LHCN-M2 (cell line): ENCODE results near the gene GCNT2. TPM values are rescaled to one million over a fixed set of nuclear protein-coding genes. Genes with fewer than 3 reads are reported as not detected.
"Not testable (repeated sequence)": the region's sequence is repeated elsewhere in the genome, so short reads cannot be mapped to it uniquely, and the experiment has no call there.

ENCODE experiments used
- DNase-seq: peaks from one replicate; pipeline ENCODE4 v3.0.0-alpha.2; 2012; ENCODE audit warnings: low read depth
- total RNA-seq: library from RNA; depleted of rRNA; stranded (reverse); fragments of >200 nt; gene quantifications from 2 replicates; pipeline ENCODE4 v1.2.3, GENCODE V29; 2014

Gene GCNT2
- total RNA-seq, 1 experiment from 2014 or later: 0.63 TPM

GRCh38 chr6:10580570-10580969 lies 59.4 kb downstream of the GCNT2 start:
- no peak for DNase-seq

GRCh38 chr6:10581402-10581801 lies 60.3 kb downstream of the GCNT2 start:
- not testable (repeated sequence) for DNase-seq

DNA sequence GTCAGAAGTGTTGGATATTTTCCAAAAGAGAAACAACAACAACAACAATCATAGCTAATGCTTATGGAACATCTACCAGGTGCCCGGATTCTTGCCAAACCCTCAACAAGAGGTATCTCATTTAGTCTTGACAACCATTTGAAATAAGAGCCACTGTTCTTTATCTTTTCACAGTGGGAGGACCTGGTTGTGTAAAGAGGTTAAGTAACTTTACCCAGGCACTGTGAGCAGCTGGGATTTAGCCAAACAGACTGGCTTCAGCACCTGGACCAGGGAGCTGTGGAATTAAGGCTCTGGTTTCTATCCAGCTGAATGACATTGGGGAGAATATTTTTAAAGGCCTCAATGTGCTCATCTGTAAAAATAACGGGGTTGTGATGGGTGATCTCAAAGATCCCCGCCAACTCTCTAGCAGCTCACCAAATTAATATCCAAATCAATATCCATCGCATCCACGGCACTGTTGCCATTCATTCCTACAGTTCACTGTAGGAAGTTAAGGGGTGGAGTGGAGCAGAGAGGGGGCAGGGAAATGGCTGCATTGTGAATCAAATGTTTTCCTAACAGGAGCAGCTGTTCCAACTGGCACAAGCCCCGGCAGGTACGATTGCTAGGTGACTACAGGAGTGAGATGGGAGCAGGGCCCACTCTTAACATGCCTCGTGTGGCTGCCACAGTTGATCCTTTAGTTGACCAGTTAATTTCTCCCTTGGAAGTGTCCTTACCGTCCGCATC lies 61.8 kb downstream of the GCNT2 start:
- no peak for DNase-seq

- DNase-seq: no peak
These were observed 62.4 kb downstream of the GCNT2 start for GRCh38 chr6:10583509-10583901.

GRCh38 chr6:10584607-10585006 lies 63.5 kb downstream of the GCNT2 start:
- DNase-seq: no peak

- DNase-seq: peak; percentile 5
These were observed 64.2 kb downstream of the GCNT2 start for GRCh38 chr6:10585209-10585845.

GRCh38 chr6:10586302-10586701 lies 65.2 kb downstream of the GCNT2 start:
- no peak for DNase-seq

GRCh38 chr6:10587656-10588406 lies 66.7 kb downstream of the GCNT2 start:
- DNase-seq: no peak

DNA sequence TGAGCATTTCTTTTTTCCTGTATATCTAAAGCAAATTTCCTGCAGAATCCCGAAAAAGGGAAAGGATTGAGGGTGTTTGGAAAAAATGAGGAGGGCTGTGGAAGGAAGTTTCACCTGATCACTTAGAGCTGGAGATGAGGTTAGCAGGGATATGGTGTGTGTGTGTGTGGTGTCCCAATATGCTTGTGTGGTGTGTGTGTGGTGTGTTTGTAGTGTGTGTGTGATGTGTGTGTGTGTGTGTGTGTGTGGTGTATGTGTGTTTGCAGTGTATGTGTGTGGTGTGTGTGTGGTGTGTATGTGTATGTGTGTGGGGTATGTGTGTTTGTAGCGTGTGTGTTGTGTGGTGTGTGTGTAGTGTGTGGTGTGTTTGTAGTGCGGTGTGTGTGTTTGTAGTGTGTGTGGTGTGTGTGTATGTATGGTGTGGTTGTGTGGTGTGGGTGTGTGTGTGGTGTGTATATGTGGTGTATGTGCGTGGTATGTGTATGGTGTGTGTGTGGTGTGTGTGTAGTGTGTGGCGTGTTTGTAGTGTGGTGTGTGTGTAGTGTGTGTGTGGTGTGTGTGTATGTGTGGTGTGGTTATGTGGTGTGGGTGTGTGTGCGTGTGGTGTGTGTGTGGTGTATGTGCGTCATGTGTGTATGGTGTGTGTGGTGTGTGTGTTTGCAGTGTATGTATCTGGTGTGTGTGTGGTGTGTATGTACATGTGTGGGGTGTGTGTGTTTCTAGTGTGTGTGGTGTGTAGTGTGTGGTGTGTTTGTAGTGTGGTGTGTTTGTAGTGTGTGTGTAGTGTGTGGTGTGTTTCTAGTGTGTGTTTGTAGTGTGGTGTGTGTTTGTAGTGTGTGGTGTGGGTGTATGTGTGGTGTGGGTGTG lies 67.6 kb downstream of the GCNT2 start:
- no peak for DNase-seq

DNA sequence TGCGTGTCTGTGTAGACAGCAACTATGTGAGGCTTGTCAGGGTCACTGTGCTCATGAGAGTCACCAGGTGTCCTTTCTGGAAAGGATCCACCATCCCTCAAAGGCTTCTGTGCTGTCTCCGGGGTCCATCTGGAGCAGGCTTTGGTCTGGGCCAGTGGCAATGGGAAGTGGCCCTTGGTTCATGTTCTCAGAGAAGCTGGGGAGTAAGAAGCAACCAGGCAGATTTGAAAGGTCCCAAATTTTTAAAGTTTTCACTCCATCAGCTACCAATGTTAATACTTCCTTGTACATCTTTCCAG lies 68.2 kb downstream of the GCNT2 start:
- DNase-seq: no peak

GRCh38 chr6:10589983-10590382 lies 68.8 kb downstream of the GCNT2 start:
- DNase-seq: no peak

DNA sequence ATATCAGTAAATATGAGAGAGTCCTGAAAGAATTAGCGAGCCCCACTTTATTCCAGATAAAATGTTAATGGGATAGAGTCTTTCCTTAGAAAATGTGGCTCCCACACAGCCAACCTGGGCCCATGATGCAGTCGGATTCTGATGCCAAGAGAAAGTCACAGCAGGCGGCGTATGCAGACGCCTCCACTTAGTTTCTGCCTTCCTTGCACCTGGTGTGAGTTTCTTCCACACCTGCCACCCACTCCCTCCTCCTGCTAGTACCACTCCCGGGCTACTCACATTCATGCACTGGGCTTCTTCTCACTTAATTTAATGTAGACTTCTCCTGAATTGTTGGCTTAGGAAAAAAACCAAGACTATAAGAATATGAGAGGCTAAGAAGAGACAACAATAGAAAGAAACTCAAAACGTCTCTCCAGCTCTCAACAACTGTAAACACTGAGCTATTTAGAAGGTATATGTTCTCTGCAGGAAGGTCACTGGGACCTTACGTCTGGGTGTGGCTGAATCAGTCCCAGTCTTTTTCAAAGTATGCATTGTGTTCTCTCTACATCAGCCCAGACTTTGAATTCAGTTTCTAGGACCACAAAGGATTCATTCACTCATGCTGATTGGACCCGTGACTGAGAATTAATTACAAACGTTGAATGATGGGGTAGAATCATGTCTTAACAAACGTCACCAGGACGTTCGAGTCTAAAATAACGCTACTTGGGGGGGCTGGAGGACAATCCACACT lies 70.4 kb downstream of the GCNT2 start:
- DNase-seq: no peak

DNA sequence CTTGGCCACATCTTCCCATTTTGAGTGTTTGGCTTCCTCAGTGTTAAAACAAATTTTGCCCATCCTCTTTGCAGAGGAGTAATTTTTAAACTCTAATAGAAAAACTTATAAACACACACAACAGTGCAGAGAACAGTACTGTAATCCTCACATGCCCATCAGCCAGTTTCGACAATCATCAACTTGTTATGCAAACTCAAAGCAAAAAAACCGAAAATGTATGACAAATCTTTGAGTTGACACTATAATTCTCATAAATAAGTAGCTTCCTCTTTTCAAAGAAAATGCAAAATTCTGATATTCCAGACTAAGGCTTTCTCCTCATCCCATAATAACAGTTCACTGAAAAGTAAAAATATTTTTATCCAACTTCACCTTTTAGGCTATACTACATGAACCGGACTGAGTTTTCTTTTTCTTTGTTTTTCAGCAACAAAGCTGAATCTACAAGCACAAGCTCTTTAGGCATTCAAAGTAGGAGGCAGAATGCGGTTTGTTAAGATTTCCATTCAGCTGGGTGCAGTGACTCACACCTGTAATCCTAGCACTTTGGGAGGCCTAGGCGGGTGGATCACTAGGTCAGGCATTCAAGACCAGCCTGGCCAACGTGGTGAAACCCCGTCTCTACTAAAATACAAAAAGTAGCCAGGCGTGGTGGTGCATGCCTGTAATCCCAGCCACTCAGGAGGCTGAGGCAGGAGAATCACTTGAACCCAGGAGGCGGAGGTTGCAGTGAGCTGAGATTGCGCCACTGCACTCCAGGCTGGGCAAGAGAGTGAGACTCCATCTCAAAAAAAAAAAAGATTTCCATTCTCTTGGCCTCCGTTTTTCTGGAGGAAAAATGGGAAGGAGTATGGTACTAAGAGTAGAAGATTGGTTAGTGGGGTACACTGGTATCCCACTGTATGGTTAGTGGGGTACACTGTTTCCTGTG lies 74.8 kb downstream of the GCNT2 start:
- peak; percentile 8 for DNase-seq

DNA sequence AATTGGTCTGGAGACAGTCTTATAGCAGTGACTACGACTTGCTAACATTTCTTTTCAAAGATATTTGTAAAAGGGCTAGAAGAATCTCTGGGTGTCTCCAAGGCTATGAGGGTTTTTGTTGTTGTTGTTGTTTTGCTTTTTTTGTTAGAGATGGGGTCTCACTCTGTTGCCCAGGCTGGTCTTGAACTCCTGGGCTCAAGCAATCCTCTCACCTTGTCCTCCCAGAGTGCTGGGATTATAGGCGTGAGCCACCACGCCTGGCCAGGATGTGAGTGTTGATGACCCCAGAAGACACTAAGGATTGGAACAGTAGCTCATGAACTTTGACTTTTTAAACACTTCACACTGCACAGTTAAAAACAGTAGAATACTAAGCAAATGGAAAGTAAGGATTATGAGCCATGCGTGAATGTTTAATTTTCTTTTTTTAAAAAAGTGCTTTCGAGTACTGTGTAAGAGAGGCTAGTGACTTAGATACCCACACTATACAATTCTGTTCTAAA lies 76.4 kb downstream of the GCNT2 start:
- no peak for DNase-seq

GRCh38 chr6:10598084-10598960 lies 77.2 kb downstream of the GCNT2 start:
- no peak for DNase-seq

DNA sequence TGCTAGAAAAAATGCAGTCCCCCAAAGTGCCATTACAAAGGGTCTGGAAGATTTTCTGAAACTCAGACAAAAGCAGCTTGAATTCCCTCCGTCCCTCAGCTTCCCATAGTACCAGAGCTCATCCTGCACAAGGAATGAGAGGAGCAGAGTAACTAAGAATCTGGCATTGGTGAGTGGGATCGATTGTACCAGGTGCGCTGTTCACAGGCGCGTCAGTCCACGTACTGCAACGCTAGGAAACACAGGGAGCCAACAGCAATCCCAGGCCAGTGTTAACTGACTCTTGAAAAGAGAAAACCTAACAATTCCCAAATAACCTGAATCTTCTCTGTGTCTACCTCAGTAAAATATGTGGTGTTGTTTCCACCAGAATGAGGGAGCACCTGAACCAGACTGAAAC lies 77.9 kb downstream of the GCNT2 start:
- DNase-seq: no peak

DNA sequence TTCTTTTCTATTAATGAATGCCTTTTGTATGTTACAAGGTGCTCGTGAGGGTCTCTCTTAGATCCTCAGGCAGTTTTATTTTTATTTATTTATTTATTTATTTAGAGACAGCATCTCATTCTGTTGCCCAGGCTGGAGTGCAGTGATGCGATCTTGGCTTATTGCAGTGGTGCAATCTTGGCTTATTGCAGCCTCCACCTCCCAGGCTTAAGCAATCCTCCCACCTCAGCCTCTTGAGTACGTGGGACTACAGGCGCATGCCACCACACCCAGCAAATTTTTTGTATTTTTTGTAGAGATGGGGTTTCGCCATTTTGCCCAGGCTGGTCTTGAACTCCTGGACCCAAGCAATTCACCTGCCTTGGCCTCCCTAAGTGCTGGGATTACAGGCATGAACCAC lies 79.5 kb downstream of the GCNT2 start:
- not testable (repeated sequence) for DNase-seq

GRCh38 chr6:10603219-10603618 lies 82.1 kb downstream of the GCNT2 start:
- no peak for DNase-seq

GRCh38 chr6:10609038-10609437 lies 87.9 kb downstream of the GCNT2 start:
- DNase-seq: no peak
